HepG2 (cell line): Measurements from ENCODE around the gene APBB1IP. TPM values are rescaled to one million over a fixed set of nuclear protein-coding genes. Genes with fewer than 3 reads are reported as not detected.

Source experiments
- ATAC-seq: fragments of 200-7000 bp; cut with Tn5 transposase; 3 replicates; pipeline ENCODE4 v1.9.1; 2020; ENCODE audit warnings: mild to moderate bottlenecking, moderate library complexity
- BruUV-seq: library from RNA; stranded (reverse); fragments of 400-500 nt; replicated peaks from 2 replicates; lab custom pipeline; 2021; lab: Mats Ljungman, UMichigan
- CTCF ChIA-PET: fragments of 300-600 bp; formaldehyde crosslinking; extraction: SDS; loops from one replicate; lab custom pipeline; 2021; ENCODE audit warnings: low total read pairs, inconsistent platforms, low intra/inter-chr PET ratio; lab: Yijun Ruan, JAX
- POLR2A ChIA-PET: fragments of 350-600 bp; sonication (Branson Sonifier 250); formaldehyde crosslinking; loops from one replicate; lab custom pipeline; 2020; ENCODE audit warnings: antibody characterized with exemption, inconsistent platforms; lab: Yijun Ruan, JAX
- DNase-seq: peaks from one replicate; pipeline ENCODE4 v3.0.0-alpha.2; 2015; ENCODE audit warnings: low spot score
- FAIRE-seq: peaks from 3 replicates; lab custom pipeline; 2011; peaks lifted over from hg19 to GRCh38; lab: Jason Lieb, UNC
- H2AFZ ChIP-seq: one replicate; pipeline ENCODE4 v1.6.1; 2011; ENCODE audit warnings: low read length, inconsistent platforms
- H3K27ac ChIP-seq: fragments of 300-600 bp; 3 replicates; pipeline ENCODE4 v1.8.0; 2011; ENCODE audit warnings: mixed run types, mild to moderate bottlenecking, mixed read lengths, low read length, inconsistent platforms; ENCODE audit not compliant: insufficient read depth; ENCODE audit errors: extremely low read length
- H3K27me3 ChIP-seq, 2 experiments: fragments of 200-600 bp in 1 of 2; 2 replicates in 1 of 2; 3 replicates in 1 of 2; pipeline versions ENCODE4 v1.6.0 to v1.8.0; 2011; ENCODE audit warnings: low read length in 2 of 2, mild to moderate bottlenecking in 2 of 2, moderate library complexity in 2 of 2, inconsistent platforms in 1 of 2; ENCODE audit not compliant: insufficient read depth in 2 of 2, control insufficient read depth in 1 of 2
- H3K36me3 ChIP-seq, 2 experiments: fragments of 200-600 bp in 1 of 2; replicated peaks in 1 of 2; 2 replicates in 1 of 2; 3 replicates in 1 of 2; pipeline versions ENCODE4 v1.5.1 to v1.8.0; 2011; ENCODE audit warnings: low read length in 2 of 2, inconsistent platforms in 1 of 2; ENCODE audit not compliant: insufficient read depth in 2 of 2, control insufficient read depth in 1 of 2
- H3K4me1 ChIP-seq: 2 replicates; pipeline ENCODE4 v1.5.1; 2012; ENCODE audit warnings: low read length, inconsistent platforms; ENCODE audit not compliant: insufficient read depth
- H3K4me2 ChIP-seq: 2 replicates; pipeline ENCODE4 v1.6.0; 2011; ENCODE audit warnings: low read depth, low read length, inconsistent platforms
- H3K4me3 ChIP-seq, 3 experiments: fragments of 200-600 bp in 1 of 3; sonication (generic), shearing (Covaris generic) in 1 of 3; replicated peaks in 1 of 3; 2 replicates each; pipeline ENCODE4 v1.5.1; 2011 to 2016; ENCODE audit warnings: low read length in 3 of 3, inconsistent platforms in 2 of 3, low read depth in 2 of 3, mild to moderate bottlenecking in 2 of 3, control low read depth in 1 of 3, mixed read lengths in 1 of 3; ENCODE audit not compliant: insufficient read depth in 1 of 3
- H3K79me2 ChIP-seq: one replicate; pipeline ENCODE4 v1.6.1; 2011; ENCODE audit warnings: low read length, inconsistent platforms; ENCODE audit not compliant: insufficient read depth
- H3K9ac ChIP-seq: 2 replicates; pipeline ENCODE4 v1.6.0; 2011; ENCODE audit warnings: mild to moderate bottlenecking, low read depth, low read length, inconsistent platforms; ENCODE audit not compliant: insufficient read depth
- H3K9me3 ChIP-seq: 2 replicates; pipeline ENCODE4 v1.5.1; 2012; ENCODE audit warnings: mild to moderate bottlenecking, low read length
- H4K20me1 ChIP-seq: 2 replicates; pipeline ENCODE4 v1.6.0; 2011; ENCODE audit warnings: inconsistent platforms, mild to moderate bottlenecking, low read length, moderate library complexity; ENCODE audit not compliant: insufficient read depth
- CCDC6 ChIP-seq: sonication (generic); formaldehyde crosslinking; IDR thresholded peaks from 2 replicates; pipeline ENCODE4 v1.8.1; 2022; ENCODE audit warnings: mild to moderate bottlenecking, missing genetic modification reagents, moderate library complexity
- GLMP ChIP-seq: sonication (generic); formaldehyde crosslinking; IDR thresholded peaks from 2 replicates; pipeline ENCODE4 v1.9.0; 2021; ENCODE audit warnings: missing genetic modification reagents, mild to moderate bottlenecking, borderline replicate concordance
- HNRNPLL ChIP-seq: fragments of 200-400 bp; formaldehyde crosslinking; IDR thresholded peaks from 2 replicates; pipeline ENCODE4 v1.6.1; 2017; ENCODE audit warnings: mild to moderate bottlenecking, low read depth, low read length; ENCODE audit not compliant: poor library complexity, severe bottlenecking
- HOXA3 ChIP-seq: sonication (generic); formaldehyde crosslinking; IDR thresholded peaks from 2 replicates; pipeline ENCODE4 v1.5.0; 2020; ENCODE audit warnings: missing genetic modification reagents
- NBN ChIP-seq: fragments of 450-650 bp; conservative IDR thresholded peaks from 2 replicates; pipeline ENCODE4 v1.6.1; 2017
- PAWR ChIP-seq: sonication (generic); formaldehyde crosslinking; IDR thresholded peaks from 2 replicates; pipeline ENCODE4 v1.4.0; 2020; ENCODE audit warnings: missing genetic modification reagents, mild to moderate bottlenecking, borderline replicate concordance
- PCBP2 ChIP-seq: fragments of 200-400 bp; formaldehyde crosslinking; optimal IDR thresholded peaks from 2 replicates; pipeline ENCODE3; 2018; ENCODE audit warnings: low read length, low read depth; ENCODE audit not compliant: poor library complexity, severe bottlenecking
- PREB ChIP-seq: sonication (generic); formaldehyde crosslinking; IDR thresholded peaks from 2 replicates; pipeline ENCODE4 v1.4.0; 2020; ENCODE audit warnings: missing genetic modification reagents
- RNF219 ChIP-seq: sonication (generic); formaldehyde crosslinking; IDR thresholded peaks from 2 replicates; pipeline ENCODE4 v1.5.0; 2020; ENCODE audit warnings: mild to moderate bottlenecking, missing genetic modification reagents
- ZBTB38 ChIP-seq: sonication (generic); formaldehyde crosslinking; IDR thresholded peaks from 2 replicates; pipeline ENCODE4 v1.5.1; 2020; ENCODE audit warnings: mild to moderate bottlenecking, missing genetic modification reagents
- ZFP37 ChIP-seq: sonication (generic); formaldehyde crosslinking; IDR thresholded peaks from 2 replicates; pipeline ENCODE4 v1.4.0; 2020; ENCODE audit warnings: missing genetic modification reagents, borderline replicate concordance
- ZNF704 ChIP-seq: sonication (generic); formaldehyde crosslinking; IDR thresholded peaks from 2 replicates; pipeline ENCODE4 v1.8.1; 2023; ENCODE audit warnings: mild to moderate bottlenecking, inconsistent platforms, moderate library complexity, missing genetic modification reagents, borderline replicate concordance
- ZSCAN22 ChIP-seq: sonication (generic); formaldehyde crosslinking; IDR thresholded peaks from 2 replicates; pipeline ENCODE4 v1.4.0; 2020; ENCODE audit warnings: mild to moderate bottlenecking, missing genetic modification reagents
- WGBS: methylation state at CpG from one replicate; pipeline ENCODE4 v1.1.6; 2017; ENCODE audit warnings: low lambda C conversion rate; 5-methylcytosine and 5-hydroxymethylcytosine counted together
- in situ Hi-C: cut with HindIII; loops from 2 replicates; pipeline ENCODE4 v1.10.0; 2017; ENCODE audit warnings: low pct_unique_long_range_greater_than_20kb; ENCODE audit not compliant: extremely low pct_ligation_motif_present
- intact Hi-C: fragments of 100-400 bp; cut with micrococcal nuclease; formaldehyde crosslinking; loops from one replicate; pipeline ENCODE4 v1.10.0; 2022; ENCODE audit not compliant: unreplicated experiment
- polyA plus RNA-seq, 8 experiments: library from polyadenylated mRNA; depleted of rRNA in 3 of 8; stranded (reverse) in 7 of 8; unstranded in 1 of 8; fragments of >200 nt; fragmentation: Illumina TruSeq in 4 of 8; extraction: Trizol in 4 of 8; gene quantifications; 2 replicates each; pipeline versions ENCODE4 v1.2.1 to v1.2.3, GENCODE V29; 2011 to 2016; ENCODE audit warnings: low read depth in 4 of 8, missing spikeins in 1 of 8, mixed read lengths in 1 of 8; ENCODE audit not compliant: insufficient read depth in 1 of 8
- total RNA-seq, 5 experiments: library from RNA; depleted of rRNA; stranded (reverse); fragments of >200 nt; fragmentation: Illumina TruSeq; extraction: Trizol; gene quantifications; 2 replicates each; pipeline ENCODE4 v1.2.3, GENCODE V29; 2016; ENCODE audit warnings: low read depth in 1 of 5

Gene APBB1IP
- total and polyA plus RNA-seq, 2 of the 13 experiments (the other 11 are each of a cell fraction or from before 2014, with no cell fraction given), result 0.08 TPM; not detected in 1

- no peak for TF ChIP-seq CCDC6 (CRISPR knock-in tag)
- no peak for TF ChIP-seq ZFP37 (CRISPR knock-in tag)
- no peak for TF ChIP-seq HNRNPLL
- TF ChIP-seq PCBP2, result no peak
- no peak for TF ChIP-seq ZSCAN22 (CRISPR knock-in tag)
- TF ChIP-seq PAWR (CRISPR knock-in tag), result no peak
- TF ChIP-seq GLMP (CRISPR knock-in tag), result no peak
Observed at GRCh38 chr10:26527018-26527417, 88.9 kb downstream of the APBB1IP start (continued).

GRCh38 chr10:26528048-26528447, 89.9 kb downstream of the APBB1IP start:
- in situ Hi-C loops (no loop called here), intact Hi-C loops (no loop called here)
- ATAC-seq (no peak), DNase-seq (no peak), FAIRE-seq (no peak)
- BruUV-seq, result no TSS peak
- Histone ChIP-seq H3K79me2 (no peaks in the 10 kb centered on the region), H3K4me3 (no peak overlapping the region), H4K20me1 (no peaks in the 10 kb centered on the region), H3K9ac (no peak overlapping the region), H3K27me3 (peaks cover 0 to 4% of the 10 kb centered on the region in 2 experiments; a peak in 2 of 5 replicates), H2AFZ (no peak overlapping the region), H3K27ac (no peak overlapping the region), H3K4me1 (no peaks in the 10 kb centered on the region), H3K4me2 (no peak overlapping the region), H3K36me3 (no peaks in the 10 kb centered on the region), H3K9me3 (no peaks in the 10 kb centered on the region)
- ChIA-PET CTCF (no interaction called here), POLR2A (no interaction called here)
- 35% methylated on average over 5 of the region's 5 CpGs for WGBS
- TF ChIP-seq ZBTB38 (CRISPR knock-in tag) (no peak), RNF219 (CRISPR knock-in tag) (no peak), HOXA3 (CRISPR knock-in tag) (no peak), NBN (no peak), PREB (CRISPR knock-in tag) (no peak), ZNF704 (no peak)
